Measurements from ENCODE around the gene SCRG1. TPM values are rescaled to one million over a fixed set of nuclear protein-coding genes. Genes with fewer than 3 reads are reported as not detected.

Gene SCRG1
- total and polyA plus RNA-seq, 2 donors (not counting 1 experiment from before 2014, with no cell fraction given): not detected

DNA sequence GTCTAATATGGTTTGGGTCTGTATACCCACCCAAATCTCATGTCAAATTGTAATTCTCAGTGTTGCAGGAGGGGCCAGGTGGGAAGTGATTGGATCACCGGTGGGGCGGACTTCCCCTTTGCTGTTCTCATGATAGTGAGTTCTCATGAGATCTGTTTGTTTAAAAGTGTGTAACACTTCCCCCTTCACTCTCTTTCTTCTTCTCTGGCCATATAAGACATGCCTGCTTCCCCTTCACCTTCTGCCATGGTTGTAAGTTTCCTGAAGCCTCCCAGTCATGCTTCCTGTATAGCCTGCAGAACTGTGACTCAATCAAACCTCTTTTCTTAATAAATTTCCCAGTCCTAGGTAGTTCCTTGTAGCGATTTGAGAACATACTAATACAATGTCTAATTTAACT, 19.7 kb upstream of the SCRG1 start:
- ATAC-seq (ENCODE audit: low read depth) (no peak), DNase-seq (no peak)
- Histone ChIP-seq H3K4me2 (replicated peaks; ENCODE audit: low read depth, low read length, poor library complexity, severe bottlenecking) (no peak overlapping the region), H3K79me2 (ENCODE audit: control insufficient read depth, insufficient read depth, low read length) (no peaks in the 10 kb centered on the region), H3K4me3 (ENCODE audit: control extremely low read depth in 1 of 5, extremely low read depth in 1 of 5, insufficient read depth in 1 of 5, low read depth in 2 of 5, low read length in 4 of 5) (no peak overlapping the region), H3K27ac (ENCODE audit: low read length in 2 of 2) (no peak overlapping the region), H2AFZ (ENCODE audit: insufficient read depth, low read depth, low read length, poor library complexity, severe bottlenecking) (no peak overlapping the region), H3K9me3 (ENCODE audit: control extremely low read depth in 1 of 3, control insufficient read depth in 2 of 3, insufficient read depth in 1 of 3, low read length in 2 of 3) (no peaks in the 10 kb centered on the region), H3K9ac (ENCODE audit: low read length) (no peak overlapping the region), H3K27me3 (replicated peaks in 1 of 4; ENCODE audit: control extremely low read depth in 1 of 4, control insufficient read depth in 3 of 4, insufficient read depth in 4 of 4, low read length in 3 of 4) (no peaks in the 10 kb centered on the region), H3K4me1 (ENCODE audit: control insufficient read depth in 2 of 2, insufficient read depth in 2 of 2, low read length in 2 of 2) (peaks cover 0 to 6% of the 10 kb centered on the region in 2 donors), H3K36me3 (replicated peaks in 1 of 2; ENCODE audit: control extremely low read depth in 1 of 2, control insufficient read depth in 1 of 2, extremely low read depth in 1 of 2, insufficient read depth in 2 of 2, low read length in 1 of 2) (no peaks in the 10 kb centered on the region), H4K20me1 (ENCODE audit: control insufficient read depth, insufficient read depth, low read length, poor library complexity, severe bottlenecking) (no peaks in the 10 kb centered on the region)
- intact Hi-C loops (cut with micrococcal nuclease): loop anchor here (5.0 kb wide), 1 partner anchor 46 kb away; the partner anchor contains the start of gene SAP30
- ChIA-PET CTCF (interaction anchor here (0.7 to 14.4 kb wide), 11 partner anchors 13 to 406 kb away, joined by 3 to 307 read pairs (median 5); partner anchors contain the start of gene HMGB2), POLR2A (no interaction called here)
- no peak overlapping the region for H3K4me3 Mint-ChIP-seq
- H3K9me3 Mint-ChIP-seq (ENCODE audit: insufficient read depth): no peaks in the 10 kb centered on the region
- no peak for TF ChIP-seq EZH2 (IDR thresholded peaks at IDR 0.05; ENCODE audit: borderline replicate concordance, insufficient read depth, low read depth, low read length, poor library complexity, severe bottlenecking)
- TF ChIP-seq, protein P1, sequence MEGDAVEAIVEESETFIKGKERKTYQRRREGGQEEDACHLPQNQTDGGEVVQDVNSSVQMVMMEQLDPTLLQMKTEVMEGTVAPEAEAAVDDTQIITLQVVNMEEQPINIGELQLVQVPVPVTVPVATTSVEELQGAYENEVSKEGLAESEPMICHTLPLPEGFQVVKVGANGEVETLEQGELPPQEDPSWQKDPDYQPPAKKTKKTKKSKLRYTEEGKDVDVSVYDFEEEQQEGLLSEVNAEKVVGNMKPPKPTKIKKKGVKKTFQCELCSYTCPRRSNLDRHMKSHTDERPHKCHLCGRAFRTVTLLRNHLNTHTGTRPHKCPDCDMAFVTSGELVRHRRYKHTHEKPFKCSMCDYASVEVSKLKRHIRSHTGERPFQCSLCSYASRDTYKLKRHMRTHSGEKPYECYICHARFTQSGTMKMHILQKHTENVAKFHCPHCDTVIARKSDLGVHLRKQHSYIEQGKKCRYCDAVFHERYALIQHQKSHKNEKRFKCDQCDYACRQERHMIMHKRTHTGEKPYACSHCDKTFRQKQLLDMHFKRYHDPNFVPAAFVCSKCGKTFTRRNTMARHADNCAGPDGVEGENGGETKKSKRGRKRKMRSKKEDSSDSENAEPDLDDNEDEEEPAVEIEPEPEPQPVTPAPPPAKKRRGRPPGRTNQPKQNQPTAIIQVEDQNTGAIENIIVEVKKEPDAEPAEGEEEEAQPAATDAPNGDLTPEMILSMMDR (IDR thresholded peaks at IDR 0.05): no peak
- no peak overlapping the region for H3K27ac Mint-ChIP-seq
- no CpG with 5 or more reads among the region's 3 CpGs for WGBS (ENCODE audit: insufficient coverage)
- peaks cover 7% of the 10 kb centered on the region for H3K4me1 Mint-ChIP-seq
- peaks cover 2% of the 10 kb centered on the region for H3K27me3 Mint-ChIP-seq

DNA sequence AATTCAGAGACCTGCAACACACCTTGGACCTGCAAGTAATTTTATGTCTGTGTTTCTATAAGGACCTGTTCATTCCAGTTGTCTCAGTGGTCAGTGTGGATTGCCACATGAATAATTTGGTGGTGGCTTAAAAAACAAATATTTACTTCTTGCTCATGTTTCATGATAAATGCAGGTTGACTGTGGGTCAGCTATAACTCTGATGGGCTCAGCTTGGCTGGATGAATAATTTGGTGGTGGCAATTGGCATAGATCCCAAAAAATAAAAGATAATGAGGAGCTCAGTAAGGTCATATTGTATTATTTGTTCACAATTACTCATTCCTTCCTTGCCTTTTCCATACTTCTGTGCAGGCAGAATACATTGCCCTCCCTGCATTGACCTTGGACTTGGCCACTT, 18.9 kb upstream of the SCRG1 start:
- DNase-seq (no peak), ATAC-seq (ENCODE audit: low read depth) (no peak)
- no peaks in the 10 kb centered on the region for H3K27me3 ChIP-seq (replicated peaks in 1 of 4; ENCODE audit: control extremely low read depth in 1 of 4, control insufficient read depth in 3 of 4, insufficient read depth in 4 of 4, low read length in 3 of 4)
- intact Hi-C loops (cut with micrococcal nuclease): loop anchor here (1.0 to 5.0 kb wide), 3 partner anchors 46 to 405 kb away; partner anchors contain the start of gene SAP30
- no peaks in the 10 kb centered on the region for H3K9me3 ChIP-seq (ENCODE audit: control extremely low read depth in 1 of 3, control insufficient read depth in 2 of 3, insufficient read depth in 1 of 3, low read length in 2 of 3)
- no peak overlapping the region for H3K4me3 ChIP-seq (ENCODE audit: control extremely low read depth in 1 of 5, extremely low read depth in 1 of 5, insufficient read depth in 1 of 5, low read depth in 2 of 5, low read length in 4 of 5)
- H3K9me3 Mint-ChIP-seq (ENCODE audit: insufficient read depth): no peaks in the 10 kb centered on the region
- POLR2A ChIA-PET: no interaction called here
- no peak overlapping the region for H3K9ac ChIP-seq (ENCODE audit: low read length)
- H3K27ac Mint-ChIP-seq: no peak overlapping the region
- TF ChIP-seq, protein P1 (IDR thresholded peaks at IDR 0.05): no peak
- no peak for TF ChIP-seq EZH2 (IDR thresholded peaks at IDR 0.05; ENCODE audit: borderline replicate concordance, insufficient read depth, low read depth, low read length, poor library complexity, severe bottlenecking)
- H3K36me3 ChIP-seq (replicated peaks in 1 of 2; ENCODE audit: control extremely low read depth in 1 of 2, control insufficient read depth in 1 of 2, extremely low read depth in 1 of 2, insufficient read depth in 2 of 2, low read length in 1 of 2): no peaks in the 10 kb centered on the region
- no peaks in the 10 kb centered on the region for H3K79me2 ChIP-seq (ENCODE audit: control insufficient read depth, insufficient read depth, low read length)
- no peak overlapping the region for H3K4me2 ChIP-seq (replicated peaks; ENCODE audit: low read depth, low read length, poor library complexity, severe bottlenecking)
- H3K4me1 Mint-ChIP-seq: peaks cover 7% of the 10 kb centered on the region
- no peak overlapping the region for H3K4me3 Mint-ChIP-seq
- H3K27me3 Mint-ChIP-seq: peaks cover 2% of the 10 kb centered on the region
- peaks cover 0 to 6% of the 10 kb centered on the region in 2 donors for H3K4me1 ChIP-seq (ENCODE audit: control insufficient read depth in 2 of 2, insufficient read depth in 2 of 2, low read length in 2 of 2)
- no peak overlapping the region for H3K27ac ChIP-seq (ENCODE audit: low read length in 2 of 2)
- CTCF ChIA-PET: interaction anchor here (0.7 to 14.4 kb wide), 13 partner anchors 12 to 405 kb away, joined by 3 to 307 read pairs (median 5); partner anchors contain the start of gene HMGB2
- H4K20me1 ChIP-seq (ENCODE audit: control insufficient read depth, insufficient read depth, low read length, poor library complexity, severe bottlenecking): no peaks in the 10 kb centered on the region
- H2AFZ ChIP-seq (ENCODE audit: insufficient read depth, low read depth, low read length, poor library complexity, severe bottlenecking): no peak overlapping the region
